ENCODE results near the gene GNPTAB.

GRCh38 chr12:101876322-101876860, 45.6 kb upstream of the GNPTAB start:
- no peak for TF ChIP-seq GATA3 (IDR thresholded peaks at IDR 0.05; ENCODE audit: low read depth, low read length)
- no peak for TF ChIP-seq GATA2 (IDR thresholded peaks at IDR 0.05; ENCODE audit: low read depth, low read length)
